Renal cortical epithelial cell (primary cell): ENCODE measurements around the gene PVRIG. TPM values are rescaled to one million over a fixed set of nuclear protein-coding genes. Genes with fewer than 3 reads are reported as not detected.
A peak's percentile ranks its signal among the peaks of the same experiment; 100 is the strongest.
"Not testable (repeated sequence)": the region's sequence is repeated elsewhere in the genome, so short reads cannot be mapped to it uniquely, and the experiment has no call there.

Source experiments
- DNase-seq: peaks from one replicate; pipeline ENCODE4 v3.0.0-alpha.2; 2011; ENCODE audit warnings: low read depth
- total RNA-seq: library from RNA; depleted of rRNA; stranded (reverse); fragments of >200 nt; gene quantifications from 2 replicates; pipeline ENCODE4 v1.2.3, GENCODE V29; 2014

PVRIG gene
- total RNA-seq, result not detected in 2 replicates

DNA sequence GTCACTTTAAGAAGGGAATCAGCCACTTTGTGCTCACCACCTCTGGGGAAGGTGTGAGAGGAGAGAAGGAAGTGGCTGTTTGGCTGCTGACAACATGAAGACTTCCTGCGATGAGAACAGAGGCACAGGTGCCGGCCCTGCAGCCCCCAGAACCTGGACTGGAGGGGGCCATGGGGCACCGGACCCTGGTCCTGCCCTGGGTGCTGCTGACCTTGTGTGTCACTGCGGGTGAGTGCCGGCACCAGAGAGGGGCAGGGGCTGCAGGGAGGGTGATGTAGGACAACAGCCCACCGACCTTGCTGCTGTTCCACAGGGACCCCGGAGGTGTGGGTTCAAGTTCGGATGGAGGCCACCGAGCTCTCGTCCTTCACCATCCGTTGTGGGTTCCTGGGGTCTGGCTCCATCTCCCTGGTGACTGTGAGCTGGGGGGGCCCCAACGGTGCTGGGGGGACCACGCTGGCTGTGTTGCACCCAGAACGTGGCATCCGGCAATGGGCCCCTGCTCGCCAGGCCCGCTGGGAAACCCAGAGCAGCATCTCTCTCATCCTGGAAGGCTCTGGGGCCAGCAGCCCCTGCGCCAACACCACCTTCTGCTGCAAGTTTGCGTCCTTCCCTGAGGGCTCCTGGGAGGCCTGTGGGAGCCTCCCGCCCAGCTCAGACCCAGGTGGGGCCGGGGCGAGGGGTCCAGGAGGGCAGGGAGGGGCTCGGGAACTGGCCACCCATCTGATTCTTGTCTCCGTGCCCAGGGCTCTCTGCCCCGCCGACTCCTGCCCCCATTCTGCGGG lies at the start of gene PVRIG:
Gene PVRIG (plus strand): TSS at position 149 of the 785 bp plus-strand sequence. CDS start 22 bp downstream, at position 171.
- not testable (repeated sequence) for DNase-seq

DNA sequence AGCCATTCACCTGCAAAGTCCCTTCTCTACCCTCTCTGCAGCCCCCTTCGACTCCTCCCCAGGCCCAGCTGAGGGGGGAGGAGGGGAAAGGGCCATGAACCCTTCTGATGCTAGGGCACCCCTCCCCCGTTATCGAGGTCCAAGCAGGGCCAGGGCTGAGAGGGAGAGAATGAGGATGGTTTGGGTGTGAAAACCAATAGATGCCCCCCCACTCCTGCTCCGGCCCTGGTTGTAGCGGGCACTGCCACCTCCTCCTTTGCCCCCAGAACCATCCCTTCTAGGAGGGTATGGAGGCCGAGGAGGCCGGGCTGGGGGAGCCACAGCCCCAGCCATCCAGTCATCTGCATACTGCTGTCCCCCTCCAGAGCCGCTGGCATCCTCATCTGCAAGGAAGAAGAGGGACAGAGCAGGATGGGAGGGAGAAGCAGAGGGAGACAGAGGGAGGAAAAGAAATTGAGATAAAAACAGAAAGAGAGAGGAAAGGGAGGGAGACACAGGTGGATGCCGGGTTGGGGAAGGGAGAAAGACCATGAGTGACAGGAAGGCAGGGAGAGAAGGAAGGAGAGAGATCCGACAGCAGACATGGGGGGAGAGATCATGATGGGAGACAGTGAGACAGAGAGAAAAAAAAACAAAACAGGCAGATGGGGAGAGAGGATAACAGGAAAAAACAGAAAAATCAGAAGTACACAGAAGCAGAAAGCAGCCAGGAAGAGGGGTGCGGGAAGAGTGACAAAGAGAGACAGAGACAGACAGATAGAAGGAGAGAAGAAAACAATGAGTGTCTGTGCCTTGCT lies 49.5 kb upstream of the PVRIG start:
- no peak for DNase-seq

DNA sequence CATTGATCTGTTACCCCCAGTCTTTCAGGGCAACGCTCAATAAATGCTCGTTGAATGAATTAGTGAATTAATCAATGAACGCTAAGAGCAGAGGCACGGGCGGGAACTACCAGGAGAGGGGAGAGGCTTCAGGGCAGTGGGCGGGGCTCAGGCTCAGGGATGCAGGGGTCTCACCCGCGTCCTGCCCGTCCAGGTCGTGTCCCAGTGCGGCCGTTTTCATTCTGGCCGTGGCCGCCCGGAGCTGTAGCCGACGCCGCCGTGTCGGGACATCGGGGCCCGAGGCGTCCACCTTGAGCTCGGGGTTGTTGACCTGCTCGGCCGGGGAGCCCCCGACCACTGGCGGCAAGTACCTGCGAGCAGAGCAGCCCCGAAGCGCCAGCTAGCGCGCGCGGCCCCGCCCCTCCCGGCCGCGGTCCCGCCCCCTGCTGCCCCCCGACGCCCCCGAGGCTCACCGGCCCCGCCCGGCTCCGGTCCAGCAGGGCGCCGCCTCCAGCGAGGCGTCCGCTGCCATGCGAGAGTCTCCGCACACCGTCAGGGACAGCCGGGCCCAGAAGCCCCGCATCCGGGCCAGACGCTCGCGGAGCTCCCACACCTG lies 48.6 kb upstream of the PVRIG start:
- DNase-seq, result no peak

DNA sequence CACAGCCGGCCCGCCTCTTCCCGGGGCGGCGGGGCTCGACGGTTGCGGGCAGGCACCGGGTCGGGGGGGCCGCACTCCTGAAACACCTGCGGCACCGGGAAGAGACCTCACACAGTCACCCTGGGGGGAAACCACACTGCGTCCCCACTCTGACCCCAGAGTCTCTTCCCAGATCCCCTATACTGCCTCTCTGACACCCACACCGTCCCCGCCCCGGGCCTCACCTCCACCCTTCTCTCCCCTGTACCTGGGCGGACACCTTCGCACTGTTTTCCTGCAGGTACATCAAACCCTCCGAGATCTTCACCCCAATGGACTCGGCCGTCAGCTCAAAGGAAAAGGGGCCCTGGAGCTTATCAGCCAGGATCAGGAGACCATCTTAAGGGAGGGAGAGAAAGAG lies 47.9 kb upstream of the PVRIG start:
- DNase-seq, result no peak

DNA sequence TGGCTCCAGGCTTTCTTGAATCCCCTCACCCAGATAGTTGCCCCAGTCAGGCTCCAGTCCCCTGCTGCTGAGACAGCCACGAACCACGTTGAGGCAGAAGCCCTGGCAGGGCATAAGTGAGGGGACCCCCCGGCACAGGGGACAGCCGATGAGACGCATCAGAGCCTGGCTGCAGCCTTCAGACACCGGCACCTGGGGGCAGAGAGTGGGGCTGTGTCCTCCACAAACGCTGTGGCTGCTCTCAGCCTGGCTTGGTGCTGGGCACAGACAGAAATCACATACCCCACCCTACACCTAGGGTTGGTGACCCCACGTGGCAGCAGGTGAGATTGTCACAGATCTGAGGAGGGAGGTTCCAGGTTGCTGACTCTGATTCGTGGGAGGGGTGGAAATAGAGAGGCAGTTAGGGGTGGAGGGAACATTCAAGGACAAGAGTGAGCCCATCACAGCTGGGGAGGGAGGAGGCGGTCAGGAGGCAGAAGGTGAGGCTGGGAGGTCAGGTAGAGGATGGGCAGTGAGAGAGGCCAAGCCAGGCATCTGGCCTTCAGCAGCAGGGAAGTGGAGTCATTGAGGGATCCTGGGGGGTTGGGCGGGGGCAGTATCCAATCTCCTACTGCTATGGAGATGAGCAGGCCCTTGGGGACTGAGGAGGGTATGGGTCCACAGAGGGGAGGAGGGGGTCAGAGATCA lies 45.8 kb upstream of the PVRIG start:
- DNase-seq, result no peak

DNA sequence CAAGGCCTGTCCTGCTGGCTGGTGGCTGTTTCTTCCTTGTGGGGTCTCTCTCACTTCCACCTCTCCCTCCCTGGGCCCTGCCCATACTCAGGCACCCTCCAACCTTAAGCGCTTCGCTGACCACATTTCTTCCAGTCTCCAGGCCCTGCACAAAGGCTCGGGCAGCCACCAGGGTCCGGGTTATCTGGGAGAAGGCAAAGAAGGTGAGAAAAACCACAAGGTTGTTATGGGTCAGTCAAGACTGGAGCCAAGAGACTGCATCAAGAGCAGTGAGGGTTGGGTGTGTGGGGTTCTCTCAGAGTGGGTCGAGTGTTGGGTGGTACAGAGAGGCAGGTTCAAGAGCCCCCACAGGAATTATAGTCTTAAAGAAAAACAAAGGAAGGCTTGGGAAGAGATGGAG lies 45.2 kb upstream of the PVRIG start:
- no peak for DNase-seq

DNA sequence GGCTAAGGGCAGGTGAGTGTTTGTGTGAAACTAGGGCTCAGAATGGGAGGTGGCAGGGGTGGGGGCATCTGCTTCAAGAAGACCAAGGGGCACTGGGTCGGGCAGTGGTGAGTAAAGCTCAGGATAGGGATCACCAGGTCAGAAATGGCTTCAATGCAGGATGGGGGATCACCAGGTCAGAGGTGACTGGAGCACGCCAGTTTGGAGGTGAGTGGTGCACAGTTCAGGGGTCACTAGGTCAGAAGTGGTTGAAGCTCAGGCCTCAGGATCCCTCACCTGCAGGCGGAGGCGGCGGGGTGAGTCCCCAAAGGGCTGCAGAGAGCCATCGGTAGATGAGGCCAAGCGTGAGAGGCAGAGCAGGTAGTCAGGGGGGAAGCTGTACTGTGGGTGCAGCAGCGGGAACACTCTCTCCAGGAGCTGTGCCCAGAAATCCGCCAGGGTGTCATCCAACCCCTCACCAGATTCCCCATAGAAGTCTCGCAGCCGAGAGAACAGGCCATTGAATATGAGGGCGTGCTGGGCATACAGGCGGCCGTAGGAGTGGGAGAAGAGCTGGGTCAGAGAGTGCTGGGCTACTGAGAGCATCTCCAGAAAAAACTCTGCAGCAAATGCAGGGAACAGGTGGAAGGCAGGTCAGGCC lies 44.3 kb upstream of the PVRIG start:
- no peak for DNase-seq

DNA sequence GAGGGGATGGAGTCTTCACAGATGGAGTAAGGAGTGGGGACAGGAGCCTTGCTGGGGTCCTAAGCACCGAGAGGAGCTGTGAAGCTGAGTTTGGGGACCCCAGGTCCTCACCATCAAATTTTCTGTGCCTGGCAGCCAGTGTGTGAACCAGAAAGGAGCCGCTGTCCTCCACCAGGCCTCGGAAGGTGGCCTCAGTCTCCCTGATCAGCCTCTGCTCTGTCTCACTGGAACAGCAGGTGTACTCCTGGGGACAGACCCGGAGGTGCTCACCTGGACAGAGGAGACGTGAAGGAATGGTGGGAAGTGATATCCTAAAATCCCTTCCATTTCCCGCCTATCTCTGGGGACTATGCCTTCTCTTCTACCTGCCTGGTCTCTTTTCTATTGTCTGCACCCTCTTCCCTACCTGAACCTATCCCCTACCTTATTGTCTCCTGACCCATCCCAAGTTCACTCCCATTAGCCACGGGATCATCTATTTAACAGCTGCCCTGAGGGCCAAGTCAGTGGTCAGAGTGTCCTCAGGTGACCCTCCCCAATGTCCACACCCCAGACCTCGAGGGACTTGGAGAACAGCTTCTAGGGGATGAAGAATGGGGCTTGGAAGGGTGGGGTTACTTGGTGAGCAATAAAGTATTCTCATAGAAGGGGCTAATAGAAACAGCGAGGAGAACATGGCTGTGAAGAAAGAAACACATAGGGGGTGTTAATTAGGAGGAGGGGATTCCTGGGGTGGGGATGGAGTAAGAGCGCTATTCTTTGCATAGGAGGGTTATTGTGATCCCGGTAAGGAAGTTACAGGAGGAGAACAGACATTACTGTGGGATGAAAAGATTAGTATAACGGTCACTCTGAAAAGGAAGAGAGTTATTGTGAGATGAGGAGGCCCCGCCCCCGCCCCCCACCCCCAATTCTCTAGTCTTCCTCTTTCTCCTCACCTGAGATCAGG lies 43.4 kb upstream of the PVRIG start:
- no peak for DNase-seq

DNA sequence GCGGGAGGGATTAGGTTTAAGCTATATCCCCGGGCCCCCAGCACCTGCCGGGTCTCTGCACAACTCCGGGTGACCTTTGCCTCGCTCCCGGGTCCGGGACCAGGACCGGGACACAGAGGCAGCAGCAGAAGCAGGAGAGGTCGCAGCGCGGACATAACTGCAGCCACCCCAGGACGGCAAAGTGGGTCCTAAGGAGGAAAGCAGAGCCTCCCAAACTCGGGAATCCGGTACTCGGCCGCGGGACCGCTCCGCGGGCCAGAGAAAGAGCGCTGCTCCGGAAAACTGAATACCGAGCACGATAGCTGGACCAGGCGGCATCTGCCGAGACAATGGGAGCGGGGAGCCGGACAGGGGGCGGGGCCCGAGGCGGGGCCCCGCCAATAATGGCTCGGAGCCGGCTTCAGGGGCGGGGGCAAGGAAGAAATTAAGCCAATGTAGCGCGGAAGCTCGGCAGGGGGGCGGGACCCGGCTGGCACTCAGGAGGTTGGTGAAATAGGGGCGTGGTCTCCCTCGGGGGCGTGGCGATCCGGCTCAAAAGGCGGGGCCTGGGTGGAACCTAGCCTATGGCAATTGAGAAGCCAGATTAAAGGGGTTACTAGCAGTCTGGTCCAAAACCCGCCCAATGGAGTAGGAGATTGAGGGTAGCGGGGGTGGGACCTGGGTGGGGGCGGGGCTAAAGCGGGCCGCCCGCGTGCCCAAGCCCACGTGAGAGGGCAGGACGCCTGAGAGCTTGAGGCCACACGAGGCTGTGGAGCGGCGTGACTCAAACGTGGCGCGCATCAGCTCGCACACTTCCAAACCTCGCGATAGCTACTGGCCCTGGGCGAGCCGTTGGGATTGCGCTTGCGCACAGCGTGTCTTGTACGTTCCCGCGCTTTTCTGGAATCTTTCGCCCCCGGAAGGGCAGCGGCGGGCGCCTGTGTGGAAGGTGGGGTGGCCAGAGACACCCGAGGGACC lies 42.4 kb upstream of the PVRIG start, which contains the start of the genes GPC2 and STAG3:
Gene GPC2 (minus strand): TSS at position 337 of the 957 bp plus-strand sequence. CDS start 182 bp downstream, at position 155.
Gene STAG3 (plus strand): TSS at position 874 of the 957 bp plus-strand sequence. CDS start 2,639 bp downstream, outside the sequence.
- peak; percentile 84 for DNase-seq

DNA sequence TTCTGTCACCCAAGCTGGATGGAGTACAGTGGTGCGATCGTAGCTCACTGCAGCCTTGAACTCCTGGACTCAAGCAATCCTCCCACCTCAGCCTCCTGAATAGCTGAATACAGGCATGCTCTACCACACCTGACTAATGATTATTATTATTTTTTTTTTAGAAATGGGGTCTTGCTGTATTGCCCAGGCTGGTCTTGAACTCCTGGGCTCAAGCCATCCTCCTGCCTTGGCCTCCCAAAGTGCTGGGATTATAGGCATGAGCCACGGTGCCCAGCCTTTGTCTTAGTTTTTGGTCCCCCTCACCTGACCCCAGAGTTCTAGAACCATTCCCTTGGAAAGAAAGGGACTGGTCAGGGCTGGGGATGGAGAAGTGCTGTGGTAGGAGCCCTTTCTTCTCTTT lies 39.7 kb upstream of the PVRIG start:
- DNase-seq, result not testable (repeated sequence)

DNA sequence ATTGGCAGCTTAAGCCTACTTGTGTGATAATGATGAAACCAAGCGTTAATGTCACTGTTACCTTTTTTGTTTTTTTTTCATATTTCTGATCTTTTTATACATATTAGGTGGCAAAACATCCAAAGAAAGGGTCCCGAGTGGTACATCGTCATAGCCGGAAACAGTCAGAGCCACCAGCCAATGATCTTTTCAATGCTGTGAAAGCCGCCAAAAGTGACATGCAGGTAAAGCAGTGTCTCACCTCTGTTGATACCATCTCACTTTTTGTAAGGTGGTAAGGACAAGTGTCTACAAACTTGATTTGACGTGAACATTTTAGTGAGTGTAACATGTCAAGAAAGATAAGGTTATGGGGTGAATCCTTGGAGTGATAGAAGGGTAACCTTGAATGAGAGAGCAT lies 37.1 kb upstream of the PVRIG start:
- DNase-seq, result not testable (repeated sequence)

DNA sequence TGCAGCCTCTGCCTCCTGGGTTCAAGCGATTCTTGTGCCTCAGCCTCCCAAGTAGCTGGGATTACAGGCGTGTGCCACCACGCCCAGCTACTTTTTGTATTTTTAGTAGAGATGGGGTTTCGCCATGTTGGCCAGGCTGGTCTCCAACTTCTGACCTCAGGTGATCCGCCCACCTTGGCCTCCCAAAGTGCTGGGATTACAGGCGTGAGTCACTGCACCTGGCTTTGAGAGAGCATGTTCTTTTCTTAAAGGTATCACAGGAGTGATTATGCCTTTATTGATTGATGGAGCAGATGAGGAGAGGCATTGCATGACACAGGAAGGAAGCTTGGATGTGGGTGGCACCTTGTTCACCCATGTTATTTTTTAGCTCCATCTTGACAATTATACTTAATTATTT lies 36.7 kb upstream of the PVRIG start:
- DNase-seq, result not testable (repeated sequence)

DNA sequence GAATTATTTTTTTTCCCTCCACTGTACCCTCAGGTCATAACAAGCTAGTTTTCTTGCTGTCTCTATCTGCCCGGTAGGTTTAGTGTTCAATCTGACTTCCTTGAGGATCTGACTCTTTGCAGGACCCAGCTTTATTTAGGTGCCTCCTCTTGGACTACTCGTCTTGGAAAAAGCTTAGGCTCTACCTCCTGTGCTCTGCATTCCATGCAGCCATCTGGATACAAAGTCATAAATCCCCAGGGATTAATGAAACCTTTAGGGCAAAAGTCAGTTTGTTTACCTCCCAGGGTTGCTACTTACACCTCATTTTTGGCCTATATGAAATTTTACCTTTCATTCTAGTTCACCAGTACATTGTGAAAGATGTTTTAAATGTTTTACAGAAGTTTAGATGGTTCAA lies 34.0 kb upstream of the PVRIG start:
- DNase-seq, result no peak

DNA sequence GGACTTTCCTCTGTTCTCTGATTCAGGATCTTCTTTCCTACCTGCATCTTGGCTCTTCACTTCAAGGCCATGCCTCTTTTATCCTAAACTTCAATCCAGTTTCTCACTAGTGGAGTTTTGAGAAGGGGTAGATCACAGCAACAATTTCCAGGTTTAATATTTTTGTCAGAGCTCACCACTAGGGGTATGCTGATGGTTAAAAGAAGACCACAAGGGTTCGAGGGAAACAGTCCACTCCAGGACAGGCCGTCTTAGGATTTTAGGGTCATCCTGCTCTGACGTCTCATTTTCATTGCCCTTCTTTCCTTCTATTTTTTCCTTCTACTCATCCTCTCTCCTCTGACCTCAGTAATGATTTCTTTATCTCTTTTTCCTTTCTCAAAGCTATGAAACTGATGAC lies 30.7 kb upstream of the PVRIG start:
- DNase-seq, result no peak

DNA sequence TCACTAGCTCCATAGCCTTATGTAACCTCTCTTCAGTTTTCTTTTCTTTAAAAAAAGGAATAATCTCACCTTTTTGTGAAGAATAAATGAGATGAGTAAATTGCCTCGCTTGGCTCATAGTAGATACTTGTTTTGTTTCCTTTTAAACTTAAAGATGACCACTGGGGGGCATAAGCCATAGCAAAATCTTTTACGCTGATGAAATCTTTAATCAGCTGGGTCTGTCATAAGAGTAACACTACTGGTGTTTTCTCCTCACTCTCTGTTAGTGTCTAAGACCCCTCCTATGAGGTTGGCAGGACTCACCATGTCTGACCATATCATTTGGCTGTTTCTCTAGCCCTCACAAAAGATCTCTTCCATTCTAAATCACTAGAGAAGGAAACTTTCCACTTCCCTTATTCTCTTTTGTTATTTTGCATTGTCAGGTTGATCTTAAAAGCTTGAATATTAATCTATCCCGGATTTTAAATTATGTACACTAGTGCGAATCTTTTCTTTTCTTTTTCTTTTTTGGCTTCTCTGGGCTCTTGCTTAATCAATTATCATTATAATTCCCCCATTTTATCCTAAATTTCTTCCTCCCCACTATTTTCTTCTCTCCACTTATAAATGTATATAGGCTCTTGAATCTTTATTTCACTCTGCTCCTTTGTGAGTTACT lies 29.6 kb upstream of the PVRIG start:
- DNase-seq, result peak; percentile 42

DNA sequence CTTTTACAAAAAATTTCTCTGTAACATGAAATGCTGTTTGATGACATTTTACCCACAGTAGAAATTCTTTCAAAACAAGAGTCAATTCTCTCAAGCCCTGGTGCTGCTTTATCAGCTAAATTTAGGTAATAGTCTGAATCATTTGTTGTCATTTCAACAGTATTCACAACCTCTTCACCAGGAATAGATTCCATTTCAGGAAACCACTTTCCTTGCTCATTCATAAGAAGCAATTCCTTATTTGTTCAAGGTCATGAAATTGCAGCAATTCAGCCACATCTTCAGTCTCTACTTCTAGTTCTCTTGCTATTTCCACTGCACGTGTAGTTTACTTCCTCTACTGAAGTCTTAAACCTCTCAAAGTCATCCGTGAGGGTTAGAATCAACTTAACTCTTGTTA lies 28.0 kb upstream of the PVRIG start:
- peak; percentile 60 for DNase-seq

DNA sequence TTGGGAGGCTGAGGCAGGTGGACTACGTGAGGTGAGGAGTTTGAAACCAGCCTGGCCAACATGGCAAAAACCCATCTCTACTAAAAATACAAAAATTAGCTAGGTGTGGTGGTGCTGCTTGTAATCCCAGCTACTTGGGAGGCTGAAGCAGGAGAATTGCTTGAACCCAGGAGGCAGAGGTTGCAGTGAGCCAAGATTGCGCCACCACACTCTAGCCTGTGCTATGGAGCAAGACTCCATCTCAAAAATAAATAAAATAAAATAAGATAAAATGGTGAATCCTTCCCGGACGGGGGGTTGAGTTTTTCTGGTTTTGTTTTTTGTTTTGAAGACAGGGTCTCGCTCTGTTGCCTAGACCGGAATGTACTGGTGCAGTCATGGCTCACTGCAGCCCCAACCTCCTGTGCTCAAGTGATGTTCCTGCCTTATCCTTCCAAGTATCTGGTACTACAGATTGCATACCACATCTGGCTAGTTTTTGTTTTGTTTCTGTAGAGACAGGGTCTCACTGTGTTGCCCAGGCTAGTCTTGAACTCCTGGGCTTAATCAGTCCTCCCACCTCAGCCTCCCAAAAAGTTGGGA lies 27.4 kb upstream of the PVRIG start:
- not testable (repeated sequence) for DNase-seq

DNA sequence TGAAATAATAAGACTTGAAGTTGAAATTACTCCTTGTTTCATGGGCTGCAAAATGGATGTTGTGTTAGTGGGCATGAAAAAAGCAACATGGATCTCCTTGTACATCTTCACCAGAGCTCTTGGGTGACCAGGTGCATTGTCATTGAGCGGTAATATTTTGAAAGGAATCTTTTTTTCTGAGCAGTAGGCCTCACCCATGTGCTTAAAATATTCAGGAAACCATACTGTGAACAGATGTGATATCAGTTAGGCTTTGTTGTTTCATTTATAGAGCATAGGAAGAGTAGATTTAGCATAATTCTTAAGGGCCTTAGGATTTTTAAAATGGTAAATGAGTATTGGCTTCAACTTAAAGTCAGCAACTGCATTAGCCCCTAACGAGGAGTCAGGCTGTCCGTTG lies 26.8 kb upstream of the PVRIG start:
- no peak for DNase-seq
